Measurements from ENCODE around the gene RASSF7.

- TF ChIP-seq CTCF (conservative IDR thresholded peaks at IDR 0.05), result no peak
- no peak for TF ChIP-seq EZH2 (IDR thresholded peaks at IDR 0.05; ENCODE audit: low read depth)
Observed at GRCh38 chr11:532527-532985, 28.2 kb upstream of the RASSF7 start.
